Measurements from ENCODE around the gene MYO15B. TPM values are rescaled to one million over a fixed set of nuclear protein-coding genes. Genes with fewer than 3 reads are reported as not detected.
A peak's percentile ranks its signal among the peaks of the same experiment; 100 is the strongest.

MYO15B gene
- total RNA-seq, 1 donor from 2014 or later = 337 TPM

GRCh38 chr17:75601057-75601987 lies 13.7 kb downstream of the MYO15B start:
- Mint-ChIP-seq H3K4me3 (ENCODE audit: low read depth) (no peak overlapping the region), H3K4me1 (ENCODE audit: low read depth) (no peaks in the 10 kb centered on the region), H3K27ac (peak overlapping the region; percentile 10), H3K9me3 (ENCODE audit: low read depth) (no peaks in the 10 kb centered on the region), H3K27me3 (no peaks in the 10 kb centered on the region), H3K36me3 (ENCODE audit: insufficient read depth) (no peaks in the 10 kb centered on the region)
- peak; percentile 78 for TF ChIP-seq CTCF (IDR thresholded peaks at IDR 0.05; ENCODE audit: unreplicated experiment)
- peak; percentile 39 for DNase-seq (ENCODE audit: low spot score, unreplicated experiment)

GRCh38 chr17:75602644-75603043 lies 15.0 kb downstream of the MYO15B start:
- Mint-ChIP-seq H3K36me3 (ENCODE audit: insufficient read depth) (no peaks in the 10 kb centered on the region), H3K27ac (no peak overlapping the region), H3K4me3 (ENCODE audit: low read depth) (no peak overlapping the region), H3K9me3 (ENCODE audit: low read depth) (no peaks in the 10 kb centered on the region), H3K4me1 (ENCODE audit: low read depth) (no peaks in the 10 kb centered on the region), H3K27me3 (no peaks in the 10 kb centered on the region)
- no peak for DNase-seq (ENCODE audit: low spot score, unreplicated experiment)
- TF ChIP-seq CTCF (IDR thresholded peaks at IDR 0.05; ENCODE audit: unreplicated experiment) = no peak

GRCh38 chr17:75603123-75603522 lies 15.5 kb downstream of the MYO15B start:
- no peak for TF ChIP-seq CTCF (IDR thresholded peaks at IDR 0.05; ENCODE audit: unreplicated experiment)
- H3K4me1 Mint-ChIP-seq (ENCODE audit: low read depth) = no peaks in the 10 kb centered on the region
- no peaks in the 10 kb centered on the region for H3K36me3 Mint-ChIP-seq (ENCODE audit: insufficient read depth)
- no peak overlapping the region for H3K27ac Mint-ChIP-seq
- no peaks in the 10 kb centered on the region for H3K9me3 Mint-ChIP-seq (ENCODE audit: low read depth)
- no peak for DNase-seq (ENCODE audit: low spot score, unreplicated experiment)
- no peak overlapping the region for H3K4me3 Mint-ChIP-seq (ENCODE audit: low read depth)
- no peaks in the 10 kb centered on the region for H3K27me3 Mint-ChIP-seq

- Mint-ChIP-seq H3K4me3 (ENCODE audit: low read depth) (no peak overlapping the region), H3K27ac (no peak overlapping the region), H3K4me1 (ENCODE audit: low read depth) (no peaks in the 10 kb centered on the region), H3K9me3 (ENCODE audit: low read depth) (no peaks in the 10 kb centered on the region), H3K36me3 (ENCODE audit: insufficient read depth) (no peaks in the 10 kb centered on the region), H3K27me3 (no peaks in the 10 kb centered on the region)
- DNase-seq (ENCODE audit: low spot score, unreplicated experiment) = no peak
- TF ChIP-seq CTCF (IDR thresholded peaks at IDR 0.05; ENCODE audit: unreplicated experiment) = no peak
These were observed 16.6 kb downstream of the MYO15B start for GRCh38 chr17:75604034-75604695.

GRCh38 chr17:75605790-75606189 lies 18.2 kb downstream of the MYO15B start:
- Mint-ChIP-seq H3K27me3 (no peaks in the 10 kb centered on the region), H3K4me3 (ENCODE audit: low read depth) (no peak overlapping the region), H3K4me1 (ENCODE audit: low read depth) (no peaks in the 10 kb centered on the region), H3K9me3 (ENCODE audit: low read depth) (no peaks in the 10 kb centered on the region), H3K27ac (no peak overlapping the region), H3K36me3 (ENCODE audit: insufficient read depth) (peaks cover 1% of the 10 kb centered on the region)
- no peak for DNase-seq (ENCODE audit: low spot score, unreplicated experiment)
- TF ChIP-seq CTCF (IDR thresholded peaks at IDR 0.05; ENCODE audit: unreplicated experiment) = no peak
